Panc1 (cell line): ENCODE data around the gene NR2F6. TPM values are rescaled to one million over a fixed set of nuclear protein-coding genes. Genes with fewer than 3 reads are reported as not detected.
A peak's percentile ranks its signal among the peaks of the same experiment; 100 is the strongest.
"Not testable (repeated sequence)": the region's sequence is repeated elsewhere in the genome, so short reads cannot be mapped to it uniquely, and the experiment has no call there.

Experiments used
- ATAC-seq: fragments of 200-7000 bp; cut with Tn5 transposase; 2 replicates; pipeline ENCODE4 v1.9.1; 2020; ENCODE audit warnings: mild to moderate bottlenecking, moderate library complexity
- BruUV-seq: library from RNA; stranded (reverse); fragments of 400-500 nt; replicated peaks from 2 replicates; lab custom pipeline; 2021; lab: Mats Ljungman, UMichigan
- CTCF ChIA-PET: fragments of 300-600 bp; sonication (Branson Sonifier 250); formaldehyde crosslinking; loops from one replicate; lab custom pipeline; 2022; ENCODE audit warnings: antibody characterized with exemption; lab: Charles Lee
- POLR2A ChIA-PET: fragments of 300-600 bp; sonication (Branson Sonifier 250); formaldehyde crosslinking; loops from one replicate; lab custom pipeline; 2022; ENCODE audit warnings: antibody characterized with exemption; lab: Charles Lee
- DNase-seq: peaks from one replicate; pipeline ENCODE4 v3.0.0-alpha.2; 2010; ENCODE audit warnings: low read depth, low spot score
- H3K27ac ChIP-seq: 2 replicates; pipeline ENCODE4 v1.5.1; 2011; ENCODE audit warnings: mild to moderate bottlenecking, low read length, inconsistent platforms
- H3K27me3 ChIP-seq: fragments of 200-500 bp; sonication (Bioruptor generic); 2 replicates; pipeline ENCODE4 v1.6.0; 2014; ENCODE audit warnings: low read length, inconsistent platforms; ENCODE audit not compliant: control insufficient read depth, insufficient read depth
- H3K36me3 ChIP-seq: fragments of 200-500 bp; sonication (Bioruptor generic); 2 replicates; pipeline ENCODE4 v1.5.1; 2014; ENCODE audit warnings: inconsistent platforms, mild to moderate bottlenecking, low read length, moderate library complexity; ENCODE audit not compliant: control insufficient read depth, insufficient read depth
- H3K4me1 ChIP-seq: 2 replicates; pipeline ENCODE4 v1.5.1; 2011; ENCODE audit warnings: inconsistent platforms, mild to moderate bottlenecking, low read length, moderate library complexity; ENCODE audit not compliant: control insufficient read depth, insufficient read depth
- H3K4me3 ChIP-seq, 2 experiments: 2 replicates each; pipeline ENCODE4 v1.5.1; 2011 to 2012; ENCODE audit warnings: low read depth in 2 of 2, low read length in 2 of 2, mild to moderate bottlenecking in 2 of 2, inconsistent platforms in 1 of 2, moderate library complexity in 1 of 2
- H3K9me3 ChIP-seq: fragments of 200-500 bp; sonication (Bioruptor generic); 2 replicates; pipeline ENCODE4 v1.5.1; 2014; ENCODE audit warnings: low read depth, mild to moderate bottlenecking, inconsistent platforms, low read length, moderate library complexity; ENCODE audit not compliant: control insufficient read depth, insufficient read depth
- POLR2AphosphoS5 ChIP-seq: IDR thresholded peaks from 2 replicates; pipeline ENCODE4 v1.6.1; 2012; ENCODE audit warnings: mild to moderate bottlenecking, low read depth, low read length, moderate library complexity
- SIN3A ChIP-seq: IDR thresholded peaks from 2 replicates; pipeline ENCODE4 v1.6.1; 2012; ENCODE audit warnings: low read depth, mild to moderate bottlenecking, low read length, moderate library complexity, borderline replicate concordance; ENCODE audit not compliant: insufficient read depth
- TCF7L2 ChIP-seq: IDR thresholded peaks from 2 replicates; pipeline ENCODE4 v1.6.1; 2011; ENCODE audit warnings: mild to moderate bottlenecking, low read depth, low read length, inconsistent platforms
- in situ Hi-C: cut with HindIII; loops from 2 replicates; pipeline ENCODE4 v1.10.0; 2016; ENCODE audit warnings: low sequenced_read_pairs, low pct_unique_long_range_greater_than_20kb
- intact Hi-C: fragments of 100-400 bp; cut with micrococcal nuclease; formaldehyde crosslinking; loops from one replicate; pipeline ENCODE4 v1.10.0; 2022; ENCODE audit not compliant: unreplicated experiment
- total RNA-seq: library from RNA; stranded (reverse); gene quantifications from one replicate; pipeline ENCODE4 v1.2.1, GENCODE V29; 2021; ENCODE audit not compliant: unreplicated experiment
- TF ChIP-seq, protein P1 (sequence below), 2 experiments: IDR thresholded peaks; 2 replicates each; pipeline ENCODE4 v1.6.1; 2011 to 2012; ENCODE audit warnings: low read depth in 2 of 2, control low read depth in 1 of 2, low read length in 1 of 2, mild to moderate bottlenecking in 1 of 2, moderate library complexity in 1 of 2; ENCODE audit not compliant: insufficient read depth in 1 of 2
- TF ChIP-seq, protein P2 (sequence below): fragments of 450-650 bp; IDR thresholded peaks from 2 replicates; pipeline ENCODE4 v1.5.1; 2017; ENCODE audit warnings: mild to moderate bottlenecking

Gene NR2F6
- total RNA-seq, 1 experiment from 2014 or later = 173 TPM

DNA sequence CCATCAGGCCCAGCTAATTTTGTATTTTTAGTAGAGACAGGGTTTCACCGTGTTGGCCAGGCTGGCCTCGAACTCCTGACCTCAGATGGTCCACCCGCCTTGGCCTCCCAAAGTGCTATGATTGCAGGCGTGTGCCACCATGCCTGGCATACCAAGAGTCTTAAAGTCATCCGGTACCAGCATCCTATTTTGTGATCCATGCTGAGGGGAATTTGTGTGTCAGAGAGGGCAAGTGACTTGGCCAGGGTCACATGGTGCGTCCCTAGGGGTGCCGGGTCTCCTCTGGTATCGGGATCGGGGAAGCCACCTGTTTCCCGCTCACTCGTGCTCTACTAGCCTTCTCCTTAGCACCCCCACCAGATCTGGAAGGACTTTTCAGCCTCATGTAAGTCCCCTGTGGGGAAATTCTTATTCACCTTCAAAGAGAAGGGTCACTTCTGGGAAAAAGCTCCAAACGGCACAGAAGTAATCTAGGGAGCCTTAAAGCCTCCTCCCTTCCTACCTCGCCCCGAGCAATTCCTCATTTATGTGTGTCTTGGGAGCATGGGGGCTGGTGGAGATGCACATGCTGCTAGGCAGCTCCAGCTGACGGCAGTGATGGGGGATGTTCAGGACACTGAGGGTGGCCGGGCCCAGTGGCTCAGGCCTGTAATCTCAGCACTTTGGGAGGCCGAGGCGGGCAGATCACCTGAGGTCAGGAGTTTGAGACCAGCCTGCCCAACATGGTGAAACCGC is 29.9 kb upstream of the NR2F6 start:
- Histone ChIP-seq H3K4me1 (no peaks in the 10 kb centered on the region), H3K27me3 (no peaks in the 10 kb centered on the region), H3K4me3 (no peak overlapping the region), H3K27ac (no peak overlapping the region), H3K9me3 (no peaks in the 10 kb centered on the region), H3K36me3 (no peaks in the 10 kb centered on the region)
- TF ChIP-seq POLR2AphosphoS5 = no peak
- TF ChIP-seq, protein P1, sequence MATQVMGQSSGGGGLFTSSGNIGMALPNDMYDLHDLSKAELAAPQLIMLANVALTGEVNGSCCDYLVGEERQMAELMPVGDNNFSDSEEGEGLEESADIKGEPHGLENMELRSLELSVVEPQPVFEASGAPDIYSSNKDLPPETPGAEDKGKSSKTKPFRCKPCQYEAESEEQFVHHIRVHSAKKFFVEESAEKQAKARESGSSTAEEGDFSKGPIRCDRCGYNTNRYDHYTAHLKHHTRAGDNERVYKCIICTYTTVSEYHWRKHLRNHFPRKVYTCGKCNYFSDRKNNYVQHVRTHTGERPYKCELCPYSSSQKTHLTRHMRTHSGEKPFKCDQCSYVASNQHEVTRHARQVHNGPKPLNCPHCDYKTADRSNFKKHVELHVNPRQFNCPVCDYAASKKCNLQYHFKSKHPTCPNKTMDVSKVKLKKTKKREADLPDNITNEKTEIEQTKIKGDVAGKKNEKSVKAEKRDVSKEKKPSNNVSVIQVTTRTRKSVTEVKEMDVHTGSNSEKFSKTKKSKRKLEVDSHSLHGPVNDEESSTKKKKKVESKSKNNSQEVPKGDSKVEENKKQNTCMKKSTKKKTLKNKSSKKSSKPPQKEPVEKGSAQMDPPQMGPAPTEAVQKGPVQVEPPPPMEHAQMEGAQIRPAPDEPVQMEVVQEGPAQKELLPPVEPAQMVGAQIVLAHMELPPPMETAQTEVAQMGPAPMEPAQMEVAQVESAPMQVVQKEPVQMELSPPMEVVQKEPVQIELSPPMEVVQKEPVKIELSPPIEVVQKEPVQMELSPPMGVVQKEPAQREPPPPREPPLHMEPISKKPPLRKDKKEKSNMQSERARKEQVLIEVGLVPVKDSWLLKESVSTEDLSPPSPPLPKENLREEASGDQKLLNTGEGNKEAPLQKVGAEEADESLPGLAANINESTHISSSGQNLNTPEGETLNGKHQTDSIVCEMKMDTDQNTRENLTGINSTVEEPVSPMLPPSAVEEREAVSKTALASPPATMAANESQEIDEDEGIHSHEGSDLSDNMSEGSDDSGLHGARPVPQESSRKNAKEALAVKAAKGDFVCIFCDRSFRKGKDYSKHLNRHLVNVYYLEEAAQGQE (IDR thresholded peaks at IDR 0.05; ENCODE audit: insufficient read depth in 1 of 2, low read depth in 2 of 2, low read length in 1 of 2) = no peak
- no peak for TF ChIP-seq SIN3A
- TF ChIP-seq TCF7L2 = no peak
- TF ChIP-seq, protein P2, sequence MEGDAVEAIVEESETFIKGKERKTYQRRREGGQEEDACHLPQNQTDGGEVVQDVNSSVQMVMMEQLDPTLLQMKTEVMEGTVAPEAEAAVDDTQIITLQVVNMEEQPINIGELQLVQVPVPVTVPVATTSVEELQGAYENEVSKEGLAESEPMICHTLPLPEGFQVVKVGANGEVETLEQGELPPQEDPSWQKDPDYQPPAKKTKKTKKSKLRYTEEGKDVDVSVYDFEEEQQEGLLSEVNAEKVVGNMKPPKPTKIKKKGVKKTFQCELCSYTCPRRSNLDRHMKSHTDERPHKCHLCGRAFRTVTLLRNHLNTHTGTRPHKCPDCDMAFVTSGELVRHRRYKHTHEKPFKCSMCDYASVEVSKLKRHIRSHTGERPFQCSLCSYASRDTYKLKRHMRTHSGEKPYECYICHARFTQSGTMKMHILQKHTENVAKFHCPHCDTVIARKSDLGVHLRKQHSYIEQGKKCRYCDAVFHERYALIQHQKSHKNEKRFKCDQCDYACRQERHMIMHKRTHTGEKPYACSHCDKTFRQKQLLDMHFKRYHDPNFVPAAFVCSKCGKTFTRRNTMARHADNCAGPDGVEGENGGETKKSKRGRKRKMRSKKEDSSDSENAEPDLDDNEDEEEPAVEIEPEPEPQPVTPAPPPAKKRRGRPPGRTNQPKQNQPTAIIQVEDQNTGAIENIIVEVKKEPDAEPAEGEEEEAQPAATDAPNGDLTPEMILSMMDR = no peak
- CTCF ChIA-PET = no interaction called here
- intact Hi-C loops = no loop called here
- DNase-seq (no peak), ATAC-seq (no peak)
- BruUV-seq = no TSS peak
- POLR2A ChIA-PET = no interaction called here
- in situ Hi-C loops = no loop called here

DNA sequence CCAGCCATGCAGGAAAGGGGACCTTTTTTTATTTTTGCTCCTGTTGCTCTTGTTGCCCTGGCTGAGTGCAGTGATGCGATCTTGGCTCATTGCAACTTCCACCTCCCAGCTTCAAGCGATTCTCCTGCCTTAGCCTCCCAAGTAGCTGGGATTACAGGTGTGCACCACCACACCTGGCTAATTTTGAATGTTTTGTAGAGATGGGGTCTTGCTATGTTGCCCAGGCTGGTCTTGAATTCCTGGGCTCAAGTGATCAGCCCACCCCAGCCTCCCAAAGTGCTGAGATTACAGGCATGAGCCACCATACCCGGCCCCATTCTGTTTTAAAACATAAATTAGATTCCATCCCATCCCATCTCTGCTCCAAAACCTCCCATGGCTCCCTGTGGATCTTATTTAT is 29.2 kb upstream of the NR2F6 start:
- CTCF ChIA-PET, DNase-seq, POLR2A ChIA-PET, H3K27ac ChIP-seq, H3K4me3 ChIP-seq, H3K27me3 ChIP-seq, in situ Hi-C loops, ATAC-seq, H3K36me3 ChIP-seq, H3K4me1 ChIP-seq, H3K9me3 ChIP-seq, BruUV-seq, intact Hi-C loops: not testable (repeated sequence)

DNA sequence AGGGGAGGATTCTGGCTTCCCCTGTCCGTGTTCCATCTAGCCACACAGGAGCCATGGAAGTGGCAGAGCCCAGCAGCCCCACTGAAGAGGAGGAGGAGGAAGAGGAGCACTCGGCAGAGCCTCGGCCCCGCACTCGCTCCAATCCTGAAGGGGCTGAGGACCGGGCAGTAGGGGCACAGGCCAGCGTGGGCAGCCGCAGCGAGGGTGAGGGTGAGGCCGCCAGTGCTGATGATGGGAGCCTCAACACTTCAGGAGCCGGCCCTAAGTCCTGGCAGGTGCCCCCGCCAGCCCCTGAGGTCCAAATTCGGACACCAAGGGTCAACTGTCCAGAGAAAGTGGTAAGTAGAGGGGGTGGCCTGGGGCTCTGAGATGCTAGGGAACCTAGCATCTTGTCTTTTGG is 23.0 kb upstream of the NR2F6 start:
- H3K36me3 ChIP-seq = peaks cover 4% of the 10 kb centered on the region; the same call in 1 of the 2 replicates
- peak overlapping the region in 1 of 2 experiments; percentile 100; a peak in 1 of 4 replicates for H3K4me3 ChIP-seq

More for the DNA sequence above, 23.0 kb upstream of the NR2F6 start:
- ATAC-seq = no peak
- TF ChIP-seq TCF7L2 (no peak), SIN3A (no peak), POLR2AphosphoS5 (no peak)
- TF ChIP-seq, protein P2 = no peak
- TF ChIP-seq, protein P1 (IDR thresholded peaks at IDR 0.05; ENCODE audit: insufficient read depth in 1 of 2, low read depth in 2 of 2, low read length in 1 of 2) = no peak
- in situ Hi-C loops (no loop called here), intact Hi-C loops (no loop called here)
- Histone ChIP-seq H3K27me3 (no peaks in the 10 kb centered on the region), H3K4me1 (no peaks in the 10 kb centered on the region), H3K27ac (no peak overlapping the region), H3K9me3 (no peaks in the 10 kb centered on the region)
- DNase-seq = no peak
- BruUV-seq = no TSS peak
- ChIA-PET POLR2A (no interaction called here), CTCF (no interaction called here)
